ENCODE data around the gene CDADC1.

GRCh38 chr13:49219647-49220035, 28.1 kb upstream of the CDADC1 start:
- no peak for TF ChIP-seq CTCF (conservative IDR thresholded peaks at IDR 0.05)
- no peak for TF ChIP-seq ZFX (IDR thresholded peaks at IDR 0.05)
